Esophagus squamous epithelium (tissue), 5 donors: ENCODE measurements around the gene ACTG1. TPM values are rescaled to one million over a fixed set of nuclear protein-coding genes. Genes with fewer than 3 reads are reported as not detected.

ENCODE experiments used
- DNase-seq: peaks from one replicate; lab custom pipeline; 2025; lab: John Stamatoyannopoulos, UW
- H3K27ac ChIP-seq, 4 donors: fragments of 200-600 bp; sonication (generic); one replicate each; pipeline ENCODE4 v1.5.1; 2016 to 2019; ENCODE audit warnings: mild to moderate bottlenecking in 1 of 4
- H3K27me3 ChIP-seq, 4 donors: fragments of 200-600 bp; sonication (generic); 1 replicate in 3 of 4; 2 replicates in 1 of 4; pipeline versions ENCODE4 v1.5.1 to v1.6.0; 2017 to 2021; ENCODE audit warnings: antibody characterized with exemption in 1 of 4
- H3K36me3 ChIP-seq, 3 donors: fragments of 200-600 bp; sonication (generic); one replicate each; pipeline ENCODE4 v1.5.1; 2016 to 2019
- H3K4me1 ChIP-seq, 3 donors: fragments of 200-600 bp; sonication (generic); one replicate each; pipeline ENCODE4 v1.5.1; 2017 to 2019
- H3K4me3 ChIP-seq, 4 donors: fragments of 200-600 bp; sonication (generic); 1 replicate in 3 of 4; 2 replicates in 1 of 4; pipeline ENCODE4 v1.5.1; 2016 to 2019; ENCODE audit warnings: mild to moderate bottlenecking in 2 of 4, moderate library complexity in 1 of 4
- H3K9me3 ChIP-seq, 3 donors: fragments of 200-600 bp; sonication (generic); one replicate each; pipeline ENCODE4 v1.5.1; 2016 to 2019
- POLR2A ChIP-seq, 4 donors: fragments of 450-650 bp; IDR thresholded peaks; one replicate each; pipeline ENCODE4 v1.6.1; 2017; ENCODE audit warnings: antibody characterized with exemption in 4 of 4, mild to moderate bottlenecking in 4 of 4, moderate library complexity in 3 of 4
- WGBS, 2 donors: methylation state at CpG; one replicate each; pipeline ENCODE4 v1.1.5; 2018; 5-methylcytosine and 5-hydroxymethylcytosine counted together
- intact Hi-C: fragments of 100-400 bp; cut with DNase I; formaldehyde crosslinking; loops from one replicate; pipeline ENCODE4 v1.15.0; 2022
- total RNA-seq, 4 donors: library from RNA; depleted of rRNA; stranded (reverse); fragments of >200 nt; gene quantifications; one replicate each; pipeline ENCODE4 v1.1.0, GENCODE V29; 2016
- TF ChIP-seq, protein P1 (sequence below), 6 experiments: fragments of 450-650 bp in 4 of 6; fragments of 200-600 bp in 2 of 6; sonication (generic) in 2 of 6; IDR thresholded peaks; one replicate each; pipeline ENCODE4 v1.5.1; 2016 to 2019; ENCODE audit warnings: antibody characterized with exemption in 6 of 6, mild to moderate bottlenecking in 4 of 6, moderate library complexity in 4 of 6
- donor health status: DM: yes; HTN: yes; CAD: no.

Gene ACTG1
- total RNA-seq, 4 donors from 2014 or later, result 3,349 to 6,664 (median 4,433) TPM

DNA sequence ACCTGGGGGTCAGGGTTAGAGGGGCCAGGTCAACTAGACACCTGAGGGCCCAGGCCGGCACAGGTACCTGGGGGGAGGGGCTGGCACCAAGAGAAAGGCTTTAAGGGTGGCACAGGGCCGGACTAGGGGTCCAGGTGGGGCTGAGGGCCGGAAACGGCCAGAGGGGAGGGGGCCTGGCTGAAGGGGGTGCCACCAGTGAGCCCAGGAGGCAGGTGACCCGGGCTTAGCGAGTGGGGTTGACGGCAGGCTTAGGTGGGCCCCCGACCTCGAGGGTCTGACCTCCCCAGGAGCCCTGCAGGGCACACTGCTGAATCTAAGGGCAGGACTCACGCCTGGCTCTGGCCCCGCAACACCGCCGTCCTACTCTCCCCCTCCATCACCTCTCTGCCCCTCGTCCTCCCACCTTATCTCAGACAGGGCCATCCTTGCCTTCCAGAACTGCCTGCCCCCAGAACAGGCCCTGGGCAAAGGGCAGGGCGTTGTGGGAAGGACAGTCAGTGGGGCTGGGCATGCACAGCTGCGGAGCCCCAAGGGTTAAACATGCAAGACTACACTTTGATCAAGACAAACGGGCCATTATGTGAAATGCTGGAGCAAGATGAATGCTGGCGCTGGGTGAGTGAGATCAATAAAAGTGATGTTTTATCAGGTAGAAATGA is 44.4 kb downstream of the ACTG1 start:
- Histone ChIP-seq H3K4me3 (no peak overlapping the region), H3K4me1 (peaks cover 0 to 10% (median 0%) of the 10 kb centered on the region in 3 donors), H3K27me3 (no peaks in the 10 kb centered on the region), H3K36me3 (peaks cover 0 to 7% (median 0%) of the 10 kb centered on the region in 3 donors), H3K27ac (no peak overlapping the region), H3K9me3 (no peaks in the 10 kb centered on the region)
- intact Hi-C loops, result no loop called here
- no peak for DNase-seq
- 79 to 82% methylated on average over 16 to 17 of the region's 18 CpGs for WGBS, 2 donors
- TF ChIP-seq, protein P1, sequence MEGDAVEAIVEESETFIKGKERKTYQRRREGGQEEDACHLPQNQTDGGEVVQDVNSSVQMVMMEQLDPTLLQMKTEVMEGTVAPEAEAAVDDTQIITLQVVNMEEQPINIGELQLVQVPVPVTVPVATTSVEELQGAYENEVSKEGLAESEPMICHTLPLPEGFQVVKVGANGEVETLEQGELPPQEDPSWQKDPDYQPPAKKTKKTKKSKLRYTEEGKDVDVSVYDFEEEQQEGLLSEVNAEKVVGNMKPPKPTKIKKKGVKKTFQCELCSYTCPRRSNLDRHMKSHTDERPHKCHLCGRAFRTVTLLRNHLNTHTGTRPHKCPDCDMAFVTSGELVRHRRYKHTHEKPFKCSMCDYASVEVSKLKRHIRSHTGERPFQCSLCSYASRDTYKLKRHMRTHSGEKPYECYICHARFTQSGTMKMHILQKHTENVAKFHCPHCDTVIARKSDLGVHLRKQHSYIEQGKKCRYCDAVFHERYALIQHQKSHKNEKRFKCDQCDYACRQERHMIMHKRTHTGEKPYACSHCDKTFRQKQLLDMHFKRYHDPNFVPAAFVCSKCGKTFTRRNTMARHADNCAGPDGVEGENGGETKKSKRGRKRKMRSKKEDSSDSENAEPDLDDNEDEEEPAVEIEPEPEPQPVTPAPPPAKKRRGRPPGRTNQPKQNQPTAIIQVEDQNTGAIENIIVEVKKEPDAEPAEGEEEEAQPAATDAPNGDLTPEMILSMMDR (IDR thresholded peaks at IDR 0.05), result no peak

DNA sequence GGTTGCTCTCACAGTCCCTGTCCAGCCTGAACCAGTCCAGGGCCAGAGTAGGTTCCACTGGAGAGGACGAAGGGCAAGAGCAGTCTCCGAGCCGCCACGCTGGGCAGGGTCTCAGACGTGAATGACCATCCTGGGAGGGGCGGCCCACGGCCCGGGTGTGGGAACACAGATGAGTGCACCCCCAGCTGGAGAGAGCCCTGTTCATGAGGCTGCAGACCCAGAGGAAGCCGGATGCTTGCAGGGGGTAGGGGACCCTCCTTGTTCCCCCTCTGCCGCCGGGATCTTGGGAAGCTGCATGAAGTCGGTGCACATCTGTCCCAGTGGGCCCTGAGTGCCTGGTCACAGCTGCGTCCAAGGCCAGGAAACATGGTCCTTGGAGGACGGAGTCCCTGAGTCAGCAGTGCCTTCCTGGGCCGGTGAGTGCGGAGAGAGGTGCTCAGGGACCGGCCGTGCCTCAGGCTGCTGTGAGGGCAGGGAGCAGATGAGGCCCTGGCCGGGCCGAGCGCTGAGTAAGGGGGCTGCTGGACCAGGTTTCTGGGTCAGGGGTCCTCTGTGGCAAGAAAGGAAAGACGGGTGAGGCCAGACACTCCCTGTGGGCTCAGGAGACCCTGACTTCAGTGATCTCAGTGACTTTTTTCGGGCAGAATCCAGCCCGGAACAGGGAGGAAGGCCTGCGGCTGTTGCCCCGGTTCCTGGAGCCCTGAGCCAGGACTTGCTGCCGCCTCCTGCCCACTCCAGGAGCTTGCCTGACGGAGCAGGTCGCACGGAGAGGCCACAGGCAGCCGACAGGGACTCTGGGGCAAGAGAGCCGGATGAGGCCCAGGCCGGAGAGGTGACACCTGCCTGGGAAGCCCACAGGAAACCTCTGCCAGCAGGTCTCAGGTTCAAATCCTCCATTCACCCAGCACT is 45.8 kb downstream of the ACTG1 start:
- TF ChIP-seq, protein P1 (IDR thresholded peaks at IDR 0.05), result no peak
- TF ChIP-seq POLR2A (IDR thresholded peaks at IDR 0.05), result no peak
- Histone ChIP-seq H3K9me3 (no peaks in the 10 kb centered on the region), H3K27me3 (no peaks in the 10 kb centered on the region), H3K4me1 (peaks cover 0 to 10% (median 0%) of the 10 kb centered on the region in 3 donors), H3K36me3 (peaks cover 0 to 21% (median 0%) of the 10 kb centered on the region in 3 donors), H3K27ac (no peak overlapping the region), H3K4me3 (no peak overlapping the region)
- intact Hi-C loops, result no loop called here
- no peak for DNase-seq
- 86 to 87% methylated on average over 9 to 11 of the region's 33 CpGs for WGBS, 2 donors

DNA sequence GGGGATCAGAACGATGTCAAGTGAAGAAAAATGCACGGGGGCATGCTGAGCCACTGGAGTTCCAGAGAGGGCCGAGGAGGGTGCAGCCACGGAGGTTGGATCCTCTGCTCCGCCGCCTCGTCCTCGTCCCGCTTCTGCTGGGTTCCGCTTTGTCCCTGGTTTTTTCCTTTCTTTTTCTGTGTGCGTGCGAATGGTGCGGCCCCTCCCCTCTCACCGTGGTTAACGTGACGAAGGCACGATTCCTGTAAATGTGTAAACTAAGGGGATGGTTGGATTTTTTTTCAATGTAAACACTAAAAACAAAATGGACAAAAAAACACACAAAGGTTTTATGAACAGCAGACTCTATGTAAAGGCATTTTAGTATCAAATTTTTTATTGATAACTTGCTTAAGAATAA is 46.7 kb downstream of the ACTG1 start:
- TF ChIP-seq, protein P1 (IDR thresholded peaks at IDR 0.05), result no peak
- no peak for TF ChIP-seq POLR2A (IDR thresholded peaks at IDR 0.05)
- no peak overlapping the region for H3K4me3 ChIP-seq
- no peak for DNase-seq
- H3K4me1 ChIP-seq, result peaks cover 0 to 6% (median 0%) of the 10 kb centered on the region in 3 donors
- no peaks in the 10 kb centered on the region for H3K9me3 ChIP-seq
- intact Hi-C loops, result no loop called here
- no peaks in the 10 kb centered on the region for H3K27me3 ChIP-seq
- 82 to 86% methylated on average over 16 of the region's 17 CpGs for WGBS, 2 donors
- H3K36me3 ChIP-seq, result peaks cover 0 to 30% (median 0%) of the 10 kb centered on the region in 3 donors
- no peak overlapping the region for H3K27ac ChIP-seq

DNA sequence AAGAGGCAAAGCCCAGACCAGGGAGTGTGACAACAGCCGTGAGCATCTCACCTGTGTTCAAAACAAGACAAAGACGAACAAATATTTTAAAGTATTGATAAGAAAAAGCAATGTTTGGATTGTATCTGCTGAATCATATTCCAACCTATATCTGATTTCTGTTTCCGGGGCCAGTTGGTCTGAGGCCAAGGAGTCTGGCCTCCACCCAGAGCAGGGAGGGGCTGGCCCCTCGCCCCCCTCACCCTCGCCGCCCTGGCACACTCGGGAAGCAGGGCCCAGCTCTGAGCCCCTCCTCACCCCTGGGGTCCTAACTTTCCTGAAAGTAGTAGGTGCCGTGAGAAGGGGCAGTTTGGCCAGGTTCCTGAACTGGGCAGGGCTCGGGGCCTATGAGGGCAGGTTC is 48.0 kb downstream of the ACTG1 start:
- TF ChIP-seq, protein P1 (IDR thresholded peaks at IDR 0.05), result no peak
- TF ChIP-seq POLR2A (IDR thresholded peaks at IDR 0.05), result no peak
- DNase-seq, result no peak
- Histone ChIP-seq H3K4me1 (peaks cover 0 to 11% (median 3%) of the 10 kb centered on the region in 3 donors), H3K9me3 (no peaks in the 10 kb centered on the region), H3K36me3 (peaks cover 0 to 42% (median 0%) of the 10 kb centered on the region in 3 donors), H3K27me3 (no peaks in the 10 kb centered on the region), H3K4me3 (no peak overlapping the region), H3K27ac (no peak overlapping the region)
- intact Hi-C loops, result no loop called here
- WGBS, 2 donors, result 69 to 77% methylated on average over 7 to 9 of the region's 9 CpGs

GRCh38 chr17:81463506-81463905 is 49.1 kb downstream of the ACTG1 start:
- Histone ChIP-seq H3K4me1 (peaks cover 0 to 11% (median 3%) of the 10 kb centered on the region in 3 donors), H3K4me3 (no peak overlapping the region), H3K27me3 (no peaks in the 10 kb centered on the region), H3K9me3 (no peaks in the 10 kb centered on the region), H3K36me3 (peaks cover 0 to 52% (median 0%) of the 10 kb centered on the region in 3 donors), H3K27ac (no peak overlapping the region)
- TF ChIP-seq, protein P1 (IDR thresholded peaks at IDR 0.05), result no peak
- no peak for TF ChIP-seq POLR2A (IDR thresholded peaks at IDR 0.05)
- no peak for DNase-seq
- intact Hi-C loops, result no loop called here
- WGBS, 2 donors, result 100% methylated on average over 5 of the region's 32 CpGs; no CpG with 5 or more reads in 1 of the 2 donors
